Muscle layer of colon (tissue), 2 donors: ENCODE measurements around the gene FLNA.
"Not testable (repeated sequence)": the region's sequence is repeated elsewhere in the genome, so short reads cannot be mapped to it uniquely, and the experiment has no call there.

ENCODE experiments used
- H3K27ac ChIP-seq: one replicate; pipeline ENCODE4 v1.7.0; 2013; ENCODE audit warnings: low read depth, mild to moderate bottlenecking, low read length, moderate library complexity
- H3K27me3 ChIP-seq, 2 donors: one replicate each; pipeline ENCODE4 v1.7.0; 2013; ENCODE audit warnings: low read length in 2 of 2, mild to moderate bottlenecking in 2 of 2; ENCODE audit not compliant: insufficient read depth in 2 of 2, control insufficient read depth in 1 of 2
- H3K36me3 ChIP-seq: one replicate; pipeline ENCODE4 v1.7.0; 2013; ENCODE audit warnings: mild to moderate bottlenecking, low read length; ENCODE audit not compliant: insufficient read depth
- H3K4me1 ChIP-seq: one replicate; pipeline ENCODE4 v1.7.0; 2013; ENCODE audit warnings: mild to moderate bottlenecking, low read length; ENCODE audit not compliant: insufficient read depth
- H3K4me3 ChIP-seq, 2 donors: one replicate each; pipeline ENCODE4 v1.7.0; 2013; ENCODE audit warnings: low read length in 2 of 2, low read depth in 1 of 2, mild to moderate bottlenecking in 1 of 2, moderate library complexity in 1 of 2
- H3K9ac ChIP-seq: one replicate; pipeline ENCODE4 v1.7.0; 2013; ENCODE audit warnings: low read length
- H3K9me3 ChIP-seq: one replicate; pipeline ENCODE4 v1.7.0; 2013; ENCODE audit warnings: mild to moderate bottlenecking, low read length
- donor health status: abdominal sarcoma.
- donor health status: Adenocarcinoma of cecum.

FLNA gene

DNA sequence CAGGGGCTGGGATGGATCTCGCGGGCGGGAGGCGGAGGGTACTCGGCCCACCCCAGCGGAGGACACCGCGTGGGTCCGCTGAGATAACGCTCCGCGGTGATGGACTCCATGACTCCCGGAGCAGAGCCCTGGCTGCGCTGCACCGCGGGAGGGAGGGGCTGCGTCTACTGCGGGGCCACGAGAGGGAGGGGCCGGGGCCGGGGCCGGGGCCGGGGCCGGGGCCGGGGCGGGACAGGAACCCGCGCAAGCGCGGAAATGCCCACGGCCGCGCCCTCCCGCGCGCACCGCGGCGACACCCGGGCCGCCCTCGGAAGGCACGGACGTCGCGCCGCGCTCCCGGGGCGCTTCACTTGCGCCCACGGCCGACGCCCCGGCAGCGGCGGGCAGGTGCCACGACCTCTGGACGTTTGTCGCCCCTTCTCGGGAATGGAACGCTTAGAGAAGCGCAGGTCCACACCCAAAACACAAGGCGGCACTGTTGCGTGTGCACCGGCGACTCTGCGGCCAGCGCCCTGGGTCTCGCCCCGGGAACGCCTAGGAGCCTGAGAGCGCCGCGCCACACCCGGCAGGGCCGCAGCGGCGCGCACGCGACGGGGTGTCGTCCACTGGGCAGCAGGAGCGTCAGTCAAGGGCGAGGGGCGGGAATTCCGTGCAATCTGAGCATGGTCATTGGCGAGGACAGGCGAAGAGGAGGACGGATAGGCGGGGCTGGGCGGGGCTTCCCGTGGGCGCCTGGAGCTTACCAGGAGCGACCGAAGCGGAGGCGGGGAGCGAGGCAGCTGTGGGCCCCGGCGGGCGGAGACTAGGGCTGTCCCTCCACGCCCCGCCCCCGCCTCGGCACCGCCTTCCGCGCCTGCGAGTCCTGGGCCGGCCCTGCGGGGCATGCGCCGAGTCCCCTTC is 32.8 kb downstream of the FLNA start:
- H3K4me3 ChIP-seq, H3K4me1 ChIP-seq, H3K27ac ChIP-seq, H3K9ac ChIP-seq, H3K36me3 ChIP-seq, H3K27me3 ChIP-seq, H3K9me3 ChIP-seq: not testable (repeated sequence)

DNA sequence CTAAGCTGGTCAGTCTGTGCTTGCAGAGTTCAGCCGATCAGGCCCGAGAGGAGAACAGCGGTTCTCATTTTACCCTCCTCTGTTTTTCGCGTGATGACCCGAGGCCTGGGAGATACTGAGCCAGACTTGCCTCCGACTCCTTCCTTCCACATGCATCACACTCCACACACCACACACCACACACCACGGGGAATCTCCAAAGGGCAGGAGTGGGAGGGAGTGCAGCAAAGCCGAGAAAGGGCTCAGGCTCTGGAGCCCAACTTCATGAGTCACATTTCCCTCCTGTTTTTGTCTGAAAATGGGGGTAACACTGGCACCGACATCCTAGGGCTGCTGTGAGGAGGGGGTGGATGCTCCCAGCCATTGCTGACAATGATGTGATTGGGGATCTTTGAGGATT is 39.9 kb downstream of the FLNA start:
- no peak overlapping the region for H3K9ac ChIP-seq
- no peaks in the 10 kb centered on the region for H3K9me3 ChIP-seq
- H3K4me1 ChIP-seq: no peaks in the 10 kb centered on the region
- H3K4me3 ChIP-seq: no peak overlapping the region
- H3K27ac ChIP-seq: no peak overlapping the region
- no peaks in the 10 kb centered on the region for H3K36me3 ChIP-seq
- H3K27me3 ChIP-seq: peaks cover 0 to 9% of the 10 kb centered on the region in 2 donors

DNA sequence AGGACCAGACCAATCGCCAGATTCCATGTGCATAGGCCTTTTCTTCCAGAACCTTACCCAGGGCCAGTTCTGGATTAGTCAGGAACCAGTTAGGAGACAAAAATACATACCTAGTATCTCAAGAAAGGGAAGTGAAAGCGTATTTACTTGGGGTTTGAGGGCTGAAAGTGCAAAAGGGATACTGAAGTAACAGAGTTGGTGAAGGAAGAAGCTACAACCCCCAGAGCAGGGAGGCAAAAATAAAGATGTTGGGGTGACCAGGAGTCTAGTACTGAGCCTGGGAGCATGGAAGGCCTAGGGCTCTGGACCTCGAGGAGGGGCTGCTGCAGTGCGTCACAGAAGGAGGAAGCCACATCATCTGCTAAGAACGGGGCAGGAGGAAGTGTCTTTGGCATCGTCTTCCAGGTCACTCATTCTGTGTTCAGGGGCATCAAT is 40.6 kb downstream of the FLNA start:
- H3K27me3 ChIP-seq: peaks cover 0 to 9% of the 10 kb centered on the region in 2 donors

DNA sequence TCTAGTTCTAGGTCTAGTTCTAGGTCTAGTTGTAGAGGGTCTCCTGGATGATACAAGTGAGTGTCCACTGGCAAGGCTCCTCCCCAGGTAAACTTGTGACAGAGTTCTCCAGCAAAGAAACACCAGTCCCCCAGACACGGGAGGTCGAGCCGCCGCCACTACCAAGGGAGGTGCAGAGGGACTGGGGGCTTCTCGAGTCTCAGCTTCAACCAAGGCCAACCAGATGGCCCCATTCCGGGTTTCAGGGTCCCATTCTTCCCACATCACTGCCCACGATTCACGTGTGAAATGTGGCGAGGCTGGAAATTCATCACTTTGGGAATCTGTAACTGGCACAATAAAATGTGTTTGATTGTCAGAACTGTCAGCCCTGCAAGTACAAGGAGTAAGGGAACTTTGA is 41.3 kb downstream of the FLNA start:
- no peak overlapping the region for H3K4me3 ChIP-seq
- H3K9me3 ChIP-seq: no peaks in the 10 kb centered on the region
- no peaks in the 10 kb centered on the region for H3K36me3 ChIP-seq
- H3K27ac ChIP-seq: no peak overlapping the region
- H3K9ac ChIP-seq: no peak overlapping the region
- no peaks in the 10 kb centered on the region for H3K4me1 ChIP-seq
- H3K27me3 ChIP-seq: peaks cover 0 to 9% of the 10 kb centered on the region in 2 donors

More for the DNA sequence above, 40.6 kb downstream of the FLNA start:
- Histone ChIP-seq H3K9ac (no peak overlapping the region), H3K27ac (no peak overlapping the region), H3K9me3 (no peaks in the 10 kb centered on the region), H3K4me3 (no peak overlapping the region), H3K36me3 (no peaks in the 10 kb centered on the region), H3K4me1 (no peaks in the 10 kb centered on the region)

DNA sequence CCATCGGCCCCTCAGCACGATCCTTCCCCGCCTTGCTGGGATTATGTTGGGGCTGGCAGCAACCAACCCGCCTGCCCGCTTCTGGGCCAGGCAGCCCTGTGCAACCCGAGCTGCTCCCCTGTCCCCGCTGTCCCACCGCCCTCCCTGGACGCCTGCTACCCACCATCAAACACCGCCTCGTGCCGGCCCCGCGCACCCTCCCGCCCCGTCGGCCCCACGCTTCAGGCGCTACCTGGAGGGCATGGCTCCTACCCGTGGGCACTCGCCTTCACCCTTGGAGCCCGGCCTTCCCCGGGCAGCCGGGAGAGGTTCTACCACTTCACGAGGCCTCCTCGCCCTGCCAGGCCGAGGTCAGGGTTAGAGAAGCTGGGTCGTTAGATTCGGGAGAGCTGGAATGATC is 41.9 kb downstream of the FLNA start:
- no peak overlapping the region for H3K4me3 ChIP-seq
- no peaks in the 10 kb centered on the region for H3K36me3 ChIP-seq
- no peak overlapping the region for H3K9ac ChIP-seq
- peaks cover 0 to 9% of the 10 kb centered on the region in 2 donors for H3K27me3 ChIP-seq
- no peaks in the 10 kb centered on the region for H3K4me1 ChIP-seq
- H3K27ac ChIP-seq: no peak overlapping the region
- no peaks in the 10 kb centered on the region for H3K9me3 ChIP-seq

DNA sequence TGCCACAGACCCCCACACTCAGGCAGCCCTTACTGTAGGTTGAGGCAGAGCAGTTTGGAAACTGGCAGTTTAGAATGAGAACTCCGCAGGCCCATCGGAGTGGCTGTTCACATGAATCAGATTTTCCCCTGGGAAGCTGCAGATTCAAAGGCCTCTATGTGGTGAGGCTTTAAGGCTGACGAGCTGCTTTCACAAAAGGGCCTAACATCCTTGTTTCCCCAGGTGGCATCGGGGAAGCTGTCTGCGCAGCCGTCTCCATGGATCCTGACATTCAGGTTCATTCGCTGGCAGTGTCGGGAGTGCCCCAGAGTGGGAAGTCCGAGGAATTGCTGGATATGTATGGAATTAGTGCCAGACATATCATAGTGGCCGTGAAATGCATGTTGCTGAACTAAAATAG is 45.1 kb downstream of the FLNA start:
- Histone ChIP-seq H3K36me3 (no peaks in the 10 kb centered on the region), H3K4me1 (peaks cover 11% of the 10 kb centered on the region), H3K4me3 (no peak overlapping the region), H3K27ac (no peak overlapping the region), H3K9ac (no peak overlapping the region), H3K27me3 (no peaks in the 10 kb centered on the region), H3K9me3 (no peaks in the 10 kb centered on the region)

DNA sequence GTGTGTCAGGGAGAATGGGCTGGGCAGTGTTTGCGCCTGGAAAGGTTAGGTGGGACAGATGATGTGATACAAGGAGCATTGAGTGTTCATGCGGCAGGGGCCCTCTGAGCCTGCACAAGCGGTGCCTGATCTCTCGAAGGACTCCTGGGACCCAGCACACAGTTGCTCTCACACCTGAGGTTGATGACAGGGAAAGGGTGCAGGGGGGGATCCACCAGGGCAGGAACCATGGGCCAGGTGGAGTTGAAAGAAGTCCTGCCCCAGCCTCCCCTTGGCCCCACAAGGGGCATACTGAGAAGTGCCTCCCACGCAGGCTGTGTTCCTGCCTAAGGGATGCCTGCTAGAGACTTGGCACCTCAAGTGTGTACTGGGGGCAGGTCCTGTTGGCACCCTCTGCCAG is 45.8 kb downstream of the FLNA start:
- H3K36me3 ChIP-seq: no peaks in the 10 kb centered on the region
- H3K4me1 ChIP-seq: peaks cover 11% of the 10 kb centered on the region
- H3K27me3 ChIP-seq: no peaks in the 10 kb centered on the region
- no peaks in the 10 kb centered on the region for H3K9me3 ChIP-seq
- no peak overlapping the region for H3K4me3 ChIP-seq
- no peak overlapping the region for H3K9ac ChIP-seq
- H3K27ac ChIP-seq: no peak overlapping the region

DNA sequence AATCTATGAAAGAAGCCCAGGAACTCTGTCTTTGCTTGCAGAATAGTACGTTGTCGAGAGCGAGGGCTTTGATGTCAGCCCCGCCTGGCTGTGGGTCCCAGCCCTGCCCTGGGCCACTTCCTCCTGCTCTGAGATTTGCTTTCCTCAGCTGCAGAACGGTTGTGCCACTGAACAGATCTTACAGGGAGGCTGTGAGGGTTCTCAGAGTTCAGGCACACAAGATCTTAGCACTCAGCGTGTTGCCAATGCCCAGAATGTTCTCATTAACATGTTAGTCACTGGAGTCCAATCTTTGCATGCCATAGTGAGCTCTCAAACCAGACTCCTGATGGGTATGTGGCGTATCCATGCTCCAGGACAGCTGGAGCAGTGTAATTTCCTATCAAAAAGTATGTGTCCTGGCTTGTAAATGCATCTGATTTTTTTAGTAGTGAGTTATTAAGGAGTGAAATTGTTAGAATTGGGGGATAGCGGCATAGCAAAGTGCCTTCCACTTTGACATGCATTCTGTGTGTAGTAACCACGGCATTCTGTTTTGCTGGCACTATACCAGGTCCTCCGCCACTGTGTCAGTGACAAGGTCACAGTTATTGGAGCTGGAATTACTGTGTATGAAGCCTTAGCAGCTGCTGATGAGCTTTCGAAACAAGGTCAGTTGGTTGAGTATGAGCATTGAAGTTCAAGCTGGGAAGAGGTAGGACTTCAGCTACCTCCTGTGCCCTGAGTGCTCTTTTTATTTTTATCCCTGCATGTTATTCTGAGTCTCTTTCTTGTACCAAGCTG is 47.2 kb downstream of the FLNA start:
- Histone ChIP-seq H3K9ac (no peak overlapping the region), H3K4me1 (peaks cover 11% of the 10 kb centered on the region), H3K27me3 (no peaks in the 10 kb centered on the region), H3K27ac (no peak overlapping the region), H3K9me3 (no peaks in the 10 kb centered on the region), H3K36me3 (no peaks in the 10 kb centered on the region), H3K4me3 (no peak overlapping the region)

DNA sequence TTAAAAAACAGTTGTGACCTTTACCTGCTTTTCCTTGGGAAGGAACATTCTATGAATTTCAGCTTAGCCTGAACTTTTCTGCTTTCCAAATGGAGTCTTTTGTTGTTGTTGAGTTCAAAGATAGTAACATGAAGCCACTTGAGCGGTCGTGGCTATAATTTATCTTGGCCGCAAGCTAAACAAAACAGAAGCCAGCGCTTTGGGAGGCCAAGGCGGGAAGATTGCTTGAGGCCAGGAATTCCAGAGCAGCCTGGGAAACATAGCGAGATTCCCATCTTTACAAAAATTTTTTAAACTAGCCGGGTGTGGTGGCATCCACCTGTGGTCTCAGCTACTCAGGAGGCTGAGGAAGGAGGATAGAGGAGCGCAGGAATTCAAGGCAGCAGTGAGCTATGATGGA is 48.9 kb downstream of the FLNA start:
- Histone ChIP-seq H3K9ac (no peak overlapping the region), H3K9me3 (no peaks in the 10 kb centered on the region), H3K4me1 (peaks cover 11% of the 10 kb centered on the region), H3K4me3 (no peak overlapping the region), H3K27me3 (peaks cover 0 to 1% of the 10 kb centered on the region in 2 donors), H3K27ac (no peak overlapping the region), H3K36me3 (no peaks in the 10 kb centered on the region)

DNA sequence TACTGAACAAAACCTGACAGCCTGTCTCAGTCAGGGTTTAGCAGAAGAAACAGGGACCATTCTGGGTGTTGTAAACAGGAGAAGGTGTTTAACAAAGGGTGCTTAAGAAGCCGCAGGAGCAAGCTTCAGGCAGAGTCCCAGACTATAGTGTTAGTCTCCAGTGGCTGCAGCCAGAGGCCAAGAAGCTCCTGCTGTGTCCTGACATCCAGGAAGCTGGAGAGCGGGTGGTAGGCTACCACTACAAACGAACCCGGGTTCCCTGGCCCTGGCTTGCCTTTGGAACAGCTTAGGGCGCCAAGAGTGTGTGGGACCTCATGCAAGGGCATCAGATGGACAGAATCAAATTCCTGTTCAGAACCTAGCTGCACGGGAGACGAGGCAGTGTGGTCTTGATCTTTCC is 50.9 kb downstream of the FLNA start:
- peaks cover 0 to 12% of the 10 kb centered on the region in 2 donors for H3K27me3 ChIP-seq
- H3K9me3 ChIP-seq: no peaks in the 10 kb centered on the region
- H3K9ac ChIP-seq: no peak overlapping the region
- H3K27ac ChIP-seq: no peak overlapping the region
- H3K36me3 ChIP-seq: no peaks in the 10 kb centered on the region
- H3K4me3 ChIP-seq: no peak overlapping the region
- H3K4me1 ChIP-seq: peaks cover 11% of the 10 kb centered on the region

DNA sequence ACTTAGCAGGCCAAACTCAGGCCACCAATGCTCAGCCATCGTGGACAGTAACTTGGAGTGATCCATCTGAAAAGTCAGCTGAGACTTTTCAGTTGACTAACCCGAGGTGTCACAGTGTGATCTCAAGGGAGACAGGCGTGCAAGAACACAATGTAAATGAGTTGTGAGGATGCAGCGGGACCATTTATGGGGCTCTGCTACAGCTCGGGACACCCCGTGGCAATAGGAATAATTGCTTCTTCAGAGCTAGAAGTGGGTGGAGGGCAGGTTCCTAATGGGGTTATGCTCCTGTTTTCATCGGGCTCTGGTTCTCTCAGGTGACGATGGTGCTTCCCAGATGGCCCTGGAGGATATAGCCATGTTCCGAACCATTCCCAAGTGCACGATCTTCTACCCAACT is 51.5 kb downstream of the FLNA start:
- Histone ChIP-seq H3K27me3 (peaks cover 0 to 13% of the 10 kb centered on the region in 2 donors), H3K27ac (no peak overlapping the region), H3K4me3 (no peak overlapping the region), H3K36me3 (no peaks in the 10 kb centered on the region), H3K9me3 (no peaks in the 10 kb centered on the region), H3K9ac (no peak overlapping the region), H3K4me1 (peaks cover 11% of the 10 kb centered on the region)
